ENCODE measurements around the gene CILP2. TPM values are rescaled to one million over a fixed set of nuclear protein-coding genes. Genes with fewer than 3 reads are reported as not detected.

CILP2 gene
- total RNA-seq, 2 experiments from 2014 or later = 1.1 to 1.7 TPM

- intact Hi-C loops (cut with DNase I, micrococcal nuclease) = no loop called here
- POLR2A ChIA-PET = interaction anchor here (0.6 to 1.6 kb wide), 4 partner anchors 9 to 126 kb away, joined by 3 to 6 read pairs (median 3); no protein-coding TSS in a partner anchor
- Mint-ChIP-seq H3K27me3 (no peaks in the 10 kb centered on the region), H3K4me3 (peak overlapping the region; percentile 82), H3K4me1 (ENCODE audit: low read depth) (peaks cover 33% of the 10 kb centered on the region), H3K9me3 (no peaks in the 10 kb centered on the region), H3K27ac (no peak overlapping the region), H3K36me3 (ENCODE audit: low read depth) (no peaks in the 10 kb centered on the region)
- H3K4me3 ChIP-seq (ENCODE audit: low read length) = peak overlapping the region; percentile 49
- no peaks in the 10 kb centered on the region for H3K36me3 ChIP-seq (ENCODE audit: insufficient read depth, low read length)
- DNase-seq (no peak), ATAC-seq (ENCODE audit: poor library complexity) (no peak)
- CTCF ChIA-PET = interaction anchor here (0.8 to 1.0 kb wide), 2 partner anchors 9 to 13 kb away, joined by 3 to 4 read pairs; no protein-coding TSS in a partner anchor
- H3K27ac ChIP-seq (ENCODE audit: low read depth in 1 of 2, low read length in 2 of 2) = no peak overlapping the region
- peaks cover 0 to 11% of the 10 kb centered on the region in 2 experiments for H3K9me3 ChIP-seq (ENCODE audit: control insufficient read depth in 1 of 2, insufficient read depth in 1 of 2, low read length in 2 of 2)
- H3K4me1 ChIP-seq (ENCODE audit: insufficient read depth, low read length) = peaks cover 47% of the 10 kb centered on the region
- no peaks in the 10 kb centered on the region for H3K27me3 ChIP-seq (ENCODE audit: control insufficient read depth in 1 of 2, insufficient read depth in 2 of 2, low read length in 2 of 2)
- TF ChIP-seq CTCF (IDR thresholded peaks at IDR 0.05) = no peak
These were observed 3.6 kb downstream of the CILP2 start for GRCh38 chr19:19541616-19542015.

- Histone ChIP-seq H3K4me3 (ENCODE audit: low read length) (no peak overlapping the region), H3K9me3 (ENCODE audit: control insufficient read depth in 1 of 2, insufficient read depth in 1 of 2, low read length in 2 of 2) (peaks cover 0 to 11% of the 10 kb centered on the region in 2 experiments), H3K27ac (ENCODE audit: low read depth in 1 of 2, low read length in 2 of 2) (no peak overlapping the region), H3K27me3 (ENCODE audit: control insufficient read depth in 1 of 2, insufficient read depth in 2 of 2, low read length in 2 of 2) (no peaks in the 10 kb centered on the region), H3K4me1 (ENCODE audit: insufficient read depth, low read length) (peaks cover 42% of the 10 kb centered on the region), H3K36me3 (ENCODE audit: insufficient read depth, low read length) (no peaks in the 10 kb centered on the region)
- Mint-ChIP-seq H3K9me3 (no peaks in the 10 kb centered on the region), H3K36me3 (ENCODE audit: low read depth) (no peaks in the 10 kb centered on the region), H3K4me1 (ENCODE audit: low read depth) (peaks cover 27% of the 10 kb centered on the region), H3K4me3 (no peak overlapping the region), H3K27me3 (no peaks in the 10 kb centered on the region), H3K27ac (no peak overlapping the region)
- ChIA-PET CTCF (no interaction called here), POLR2A (no interaction called here)
- TF ChIP-seq CTCF (IDR thresholded peaks at IDR 0.05) = no peak
- intact Hi-C loops (cut with DNase I, micrococcal nuclease) = no loop called here
- ATAC-seq (ENCODE audit: poor library complexity) (no peak), DNase-seq (no peak)
These were observed 4.4 kb downstream of the CILP2 start for GRCh38 chr19:19542507-19542906.

GRCh38 chr19:19543101-19543500, 5.0 kb downstream of the CILP2 start:
- H3K9me3 ChIP-seq (ENCODE audit: control insufficient read depth in 1 of 2, insufficient read depth in 1 of 2, low read length in 2 of 2) = peaks cover 0 to 11% of the 10 kb centered on the region in 2 experiments
- CTCF ChIA-PET = no interaction called here
- Mint-ChIP-seq H3K36me3 (ENCODE audit: low read depth) (no peaks in the 10 kb centered on the region), H3K4me1 (ENCODE audit: low read depth) (peaks cover 22% of the 10 kb centered on the region), H3K27ac (no peak overlapping the region), H3K4me3 (no peak overlapping the region), H3K9me3 (no peaks in the 10 kb centered on the region), H3K27me3 (no peaks in the 10 kb centered on the region)
- TF ChIP-seq CTCF (IDR thresholded peaks at IDR 0.05) = no peak
- H3K4me3 ChIP-seq (ENCODE audit: low read length) = no peak overlapping the region
- H3K4me1 ChIP-seq (ENCODE audit: insufficient read depth, low read length) = peaks cover 37% of the 10 kb centered on the region
- no peak for DNase-seq
- H3K27me3 ChIP-seq (ENCODE audit: control insufficient read depth in 1 of 2, insufficient read depth in 2 of 2, low read length in 2 of 2) = no peaks in the 10 kb centered on the region
- no peaks in the 10 kb centered on the region for H3K36me3 ChIP-seq (ENCODE audit: insufficient read depth, low read length)
- POLR2A ChIA-PET = no interaction called here
- intact Hi-C loops (cut with DNase I, micrococcal nuclease) = no loop called here
- no peak for ATAC-seq (ENCODE audit: poor library complexity)
- no peak overlapping the region for H3K27ac ChIP-seq (ENCODE audit: low read depth in 1 of 2, low read length in 2 of 2)

Measured in CD4-positive, alpha-beta T cell (primary cell).